DND-41 (cell line): ENCODE data around the gene AP3D1.
"Not testable (repeated sequence)": the region's sequence is repeated elsewhere in the genome, so short reads cannot be mapped to it uniquely, and the experiment has no call there.

ENCODE experiments used
- ATAC-seq: fragments of 200-7000 bp; cut with Tn5 transposase; 3 replicates; pipeline ENCODE4 v1.9.1; 2021; ENCODE audit warnings: low read depth; ENCODE audit not compliant: insufficient read depth
- DNase-seq: peaks from one replicate; pipeline ENCODE4 v3.0.0-alpha.2; 2020
- H2AFZ ChIP-seq: 2 replicates; pipeline ENCODE4 v1.6.0; 2012; ENCODE audit warnings: low read depth, low read length
- H3K27ac ChIP-seq: 2 replicates; pipeline ENCODE4 v1.5.1; 2012; ENCODE audit warnings: low read length, inconsistent platforms
- H3K27me3 ChIP-seq: fragments of 200-600 bp; sonication (generic); 2 replicates; pipeline ENCODE4 v1.6.0; 2012; ENCODE audit warnings: low read length, mild to moderate bottlenecking, inconsistent platforms; ENCODE audit not compliant: insufficient read depth, poor library complexity
- H3K36me3 ChIP-seq: 2 replicates; pipeline ENCODE4 v1.5.1; 2012; ENCODE audit warnings: low read length, inconsistent platforms; ENCODE audit not compliant: insufficient read depth
- H3K4me1 ChIP-seq: 2 replicates; pipeline ENCODE4 v1.5.1; 2012; ENCODE audit warnings: mild to moderate bottlenecking, low read length; ENCODE audit not compliant: insufficient read depth
- H3K4me2 ChIP-seq: 2 replicates; pipeline ENCODE4 v1.6.0; 2012; ENCODE audit warnings: mild to moderate bottlenecking, moderate library complexity, low read length, inconsistent platforms; ENCODE audit not compliant: insufficient read depth
- H3K4me3 ChIP-seq, 2 experiments: fragments of 200-600 bp in 1 of 2; shearing (Covaris generic) in 1 of 2; 2 replicates each; pipeline ENCODE4 v1.5.1; 2012 to 2016; ENCODE audit warnings: inconsistent platforms in 2 of 2, low read length in 2 of 2, mild to moderate bottlenecking in 2 of 2, low read depth in 1 of 2, moderate library complexity in 1 of 2
- H3K79me2 ChIP-seq: 2 replicates; pipeline ENCODE4 v1.6.0; 2012; ENCODE audit warnings: low read length, inconsistent platforms; ENCODE audit not compliant: insufficient read depth
- H3K9ac ChIP-seq: 2 replicates; pipeline ENCODE4 v1.6.0; 2012; ENCODE audit warnings: low read depth, mild to moderate bottlenecking, inconsistent platforms, low read length, moderate library complexity
- H3K9me3 ChIP-seq: 2 replicates; pipeline ENCODE4 v1.5.1; 2012; ENCODE audit warnings: low read length, moderate library complexity, mild to moderate bottlenecking, inconsistent platforms; ENCODE audit not compliant: insufficient read depth, severe bottlenecking
- H4K20me1 ChIP-seq: 2 replicates; pipeline ENCODE4 v1.6.0; 2012; ENCODE audit warnings: low read length; ENCODE audit not compliant: insufficient read depth
- EZH2 ChIP-seq: IDR thresholded peaks from 3 replicates; pipeline ENCODE4 v1.6.1; 2012; ENCODE audit warnings: borderline replicate concordance, low read depth, mild to moderate bottlenecking, moderate library complexity, low read length, inconsistent platforms; ENCODE audit not compliant: severe bottlenecking
- TF ChIP-seq, protein P1 (sequence below): IDR thresholded peaks from 2 replicates; pipeline ENCODE4 v1.5.1; 2012; ENCODE audit warnings: borderline replicate concordance, low read length, moderate library complexity, mild to moderate bottlenecking; ENCODE audit not compliant: poor library complexity, severe bottlenecking; ENCODE audit errors: extremely low read depth

Gene AP3D1

DNA sequence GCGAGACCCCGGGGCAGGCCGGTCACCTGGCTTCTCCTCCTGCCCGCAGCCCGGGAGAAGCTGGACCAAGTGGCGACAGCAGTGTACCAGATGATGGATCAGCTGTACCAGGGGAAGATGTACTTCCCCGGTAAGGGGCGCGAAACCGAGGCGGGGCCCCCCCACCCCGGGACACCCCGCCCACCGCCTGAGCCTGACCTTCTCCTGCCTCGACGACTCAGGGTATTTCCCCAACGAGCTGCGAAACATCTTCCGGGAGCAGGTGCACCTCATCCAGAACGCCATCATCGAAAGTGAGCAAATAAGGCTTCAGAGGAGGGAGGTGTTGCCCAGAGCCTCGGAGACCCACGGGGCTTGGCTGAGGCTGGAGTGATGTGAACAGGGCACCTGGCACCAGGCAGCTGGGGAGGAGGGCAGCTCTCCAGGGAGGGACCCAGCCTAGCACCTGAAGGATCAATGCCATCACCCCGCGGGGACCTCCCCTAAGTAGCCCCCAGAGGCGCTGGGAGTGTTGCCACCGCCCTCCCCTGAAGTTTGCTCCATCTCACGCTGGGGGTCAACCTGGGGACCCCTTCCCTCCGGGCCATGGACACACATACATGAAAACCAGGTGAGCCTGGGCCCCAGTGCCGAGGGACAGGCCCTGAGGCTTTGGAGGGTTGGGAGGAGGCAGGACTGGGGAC is 54.0 kb downstream of the AP3D1 start:
- TF ChIP-seq, protein P1, sequence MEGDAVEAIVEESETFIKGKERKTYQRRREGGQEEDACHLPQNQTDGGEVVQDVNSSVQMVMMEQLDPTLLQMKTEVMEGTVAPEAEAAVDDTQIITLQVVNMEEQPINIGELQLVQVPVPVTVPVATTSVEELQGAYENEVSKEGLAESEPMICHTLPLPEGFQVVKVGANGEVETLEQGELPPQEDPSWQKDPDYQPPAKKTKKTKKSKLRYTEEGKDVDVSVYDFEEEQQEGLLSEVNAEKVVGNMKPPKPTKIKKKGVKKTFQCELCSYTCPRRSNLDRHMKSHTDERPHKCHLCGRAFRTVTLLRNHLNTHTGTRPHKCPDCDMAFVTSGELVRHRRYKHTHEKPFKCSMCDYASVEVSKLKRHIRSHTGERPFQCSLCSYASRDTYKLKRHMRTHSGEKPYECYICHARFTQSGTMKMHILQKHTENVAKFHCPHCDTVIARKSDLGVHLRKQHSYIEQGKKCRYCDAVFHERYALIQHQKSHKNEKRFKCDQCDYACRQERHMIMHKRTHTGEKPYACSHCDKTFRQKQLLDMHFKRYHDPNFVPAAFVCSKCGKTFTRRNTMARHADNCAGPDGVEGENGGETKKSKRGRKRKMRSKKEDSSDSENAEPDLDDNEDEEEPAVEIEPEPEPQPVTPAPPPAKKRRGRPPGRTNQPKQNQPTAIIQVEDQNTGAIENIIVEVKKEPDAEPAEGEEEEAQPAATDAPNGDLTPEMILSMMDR = no peak
- TF ChIP-seq EZH2 = no peak
- Histone ChIP-seq H3K36me3 (peaks cover 65% of the 10 kb centered on the region), H3K27ac (peak overlapping the region; percentile 33; the same call in 1 of the 2 replicates), H3K9ac (peak overlapping the region; percentile 55), H3K27me3 (no peaks in the 10 kb centered on the region), H3K4me2 (peak overlapping the region; percentile 95), H3K4me3 (peak overlapping the region; percentile 23 to 61; a peak in 3 of 4 replicates), H3K79me2 (peaks cover 43% of the 10 kb centered on the region), H3K9me3 (no peaks in the 10 kb centered on the region), H2AFZ (peak overlapping the region; percentile 71), H4K20me1 (peaks cover 35% of the 10 kb centered on the region), H3K4me1 (peaks cover 41% of the 10 kb centered on the region)
- ATAC-seq = no peak
- no peak for DNase-seq

DNA sequence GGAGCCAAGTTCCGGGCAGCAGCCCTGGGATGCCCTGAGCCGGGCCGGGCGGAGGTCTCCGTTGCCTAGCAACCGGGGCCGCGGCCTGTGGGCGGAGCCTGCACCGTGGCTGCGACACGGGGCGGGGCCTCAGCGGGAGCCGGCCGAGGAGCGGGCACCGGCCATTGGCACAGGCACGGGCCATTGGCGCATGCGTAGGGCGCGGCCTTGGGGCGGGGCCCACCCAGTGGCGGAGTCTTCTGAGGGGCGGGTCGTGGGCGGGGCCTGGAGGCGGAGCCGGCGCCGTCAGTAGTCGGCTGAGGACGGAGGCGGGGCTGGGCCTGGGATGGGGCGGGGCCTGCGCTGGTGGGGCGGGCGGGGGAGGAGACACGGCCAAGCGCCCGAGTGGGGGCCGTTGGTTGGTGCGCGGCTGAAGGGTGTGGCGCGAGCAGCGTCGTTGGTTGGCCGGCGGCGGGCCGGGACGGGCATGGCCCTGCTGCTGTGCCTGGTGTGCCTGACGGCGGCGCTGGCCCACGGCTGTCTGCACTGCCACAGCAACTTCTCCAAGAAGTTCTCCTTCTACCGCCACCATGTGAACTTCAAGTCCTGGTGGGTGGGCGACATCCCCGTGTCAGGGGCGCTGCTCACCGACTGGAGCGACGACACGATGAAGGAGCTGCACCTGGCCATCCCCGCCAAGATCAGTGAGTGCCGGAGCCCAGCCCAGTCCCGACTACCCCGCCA is 54.7 kb downstream of the AP3D1 start, which contains the start of gene IZUMO4:
TSS of gene IZUMO4 (plus strand) at position 436 of the 723 bp plus-strand sequence. CDS start at position 467, 31 bp downstream.
- ATAC-seq (peak; percentile 87), DNase-seq (peak; percentile 99)
- H3K9ac ChIP-seq = peak within 1 kb of the TSS; percentile 83
- H3K4me2 ChIP-seq = peak within 1 kb of the TSS; percentile 95
- peaks cover 64% of the 10 kb centered on the region for H3K36me3 ChIP-seq
- H3K4me3 ChIP-seq = peak within 1 kb of the TSS; percentile 68 to 96
- H3K27ac ChIP-seq = peak within 1 kb of the TSS; percentile 94
- H4K20me1 ChIP-seq = peaks cover 35% of the 10 kb centered on the region
- no peaks in the 10 kb centered on the region for H3K9me3 ChIP-seq
- TF ChIP-seq EZH2 = no peak
- TF ChIP-seq, protein P1 = peak; percentile 80
- peaks cover 50% of the 10 kb centered on the region for H3K79me2 ChIP-seq
- peaks cover 48% of the 10 kb centered on the region for H3K4me1 ChIP-seq
- H3K27me3 ChIP-seq = no peaks in the 10 kb centered on the region
- H2AFZ ChIP-seq = peak within 1 kb of the TSS; percentile 73

DNA sequence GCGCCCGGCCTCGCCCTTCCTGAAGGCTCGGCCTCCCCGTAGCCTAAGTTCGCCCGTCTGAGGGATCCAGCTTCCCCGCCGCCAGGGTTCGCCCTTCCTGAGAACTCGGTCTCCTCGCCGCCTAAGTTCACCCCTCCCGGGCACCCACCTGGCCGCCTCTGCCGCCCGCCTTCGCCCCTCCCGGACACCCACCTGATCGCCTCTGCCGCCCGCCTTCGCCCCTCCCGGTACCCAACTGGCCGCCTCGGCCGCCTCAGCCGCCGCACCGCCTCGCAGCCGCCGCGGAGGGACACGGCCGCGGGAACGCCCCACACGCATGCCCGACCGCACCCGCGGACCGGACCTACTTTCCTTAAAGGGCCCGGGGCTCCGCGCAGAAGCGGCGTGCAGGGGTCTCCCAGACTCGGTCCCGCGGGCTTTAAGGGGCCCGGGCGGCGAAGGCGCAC is 55.3 kb downstream of the AP3D1 start, which contains the start of gene MOB3A:
TSS of gene MOB3A (minus strand) at position 293 of the 446 bp plus-strand sequence. CDS start 17,766 bp downstream, outside the sequence.
- Histone ChIP-seq H3K36me3 (peaks cover 58% of the 10 kb centered on the region), H3K9ac (peak within 1 kb of the TSS; percentile 83), H3K27me3 (no peaks in the 10 kb centered on the region), H3K4me2 (peak within 1 kb of the TSS; percentile 95), H2AFZ (peak within 1 kb of the TSS; percentile 73), H4K20me1 (peaks cover 31% of the 10 kb centered on the region), H3K4me3 (peak within 1 kb of the TSS; percentile 68 to 96), H3K9me3 (no peaks in the 10 kb centered on the region), H3K79me2 (peaks cover 54% of the 10 kb centered on the region), H3K27ac (peak within 1 kb of the TSS; percentile 94), H3K4me1 (peaks cover 54% of the 10 kb centered on the region)
- DNase-seq (no peak), ATAC-seq (peak; percentile 53)
- no peak for TF ChIP-seq EZH2
- TF ChIP-seq, protein P1 = peak; percentile 58

DNA sequence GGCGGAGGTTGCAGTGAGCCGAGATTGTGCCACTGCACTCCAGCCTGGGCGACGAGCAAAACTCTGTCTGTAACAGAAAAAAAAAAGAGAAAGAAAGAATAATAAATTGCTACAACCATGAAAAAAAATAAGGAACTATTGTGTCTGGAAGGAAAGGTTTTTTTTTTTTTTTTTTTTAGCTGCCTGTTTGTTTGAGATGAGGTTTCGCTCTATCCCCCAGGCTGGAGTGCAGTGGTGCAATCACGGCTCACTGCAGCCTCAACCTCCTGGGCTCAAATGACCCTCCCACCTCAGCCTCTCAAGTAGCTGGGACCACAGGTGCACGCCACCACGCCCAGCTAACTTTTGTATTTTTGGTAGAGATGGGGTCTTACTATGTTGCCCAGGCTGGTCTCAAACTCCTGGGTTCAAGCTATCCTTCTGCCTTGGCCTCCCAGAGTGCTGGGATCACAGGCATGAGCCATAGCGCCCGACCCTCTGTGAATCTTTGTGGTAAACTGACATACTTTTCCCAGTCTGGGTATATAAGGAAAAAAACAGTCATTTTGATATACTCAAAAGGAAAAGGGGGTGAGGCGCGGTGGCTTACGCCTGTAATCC is 59.3 kb downstream of the AP3D1 start:
- DNase-seq, H2AFZ ChIP-seq, ATAC-seq, H3K27me3 ChIP-seq, H4K20me1 ChIP-seq, H3K9me3 ChIP-seq: not testable (repeated sequence)
- Histone ChIP-seq H3K4me1 (peaks cover 81% of the 10 kb centered on the region), H3K36me3 (peaks cover 49% of the 10 kb centered on the region), H3K4me2 (peak overlapping the region; percentile 76), H3K9ac (peak overlapping the region; percentile 83; the same call in 1 of the 2 replicates), H3K27ac (peak overlapping the region; percentile 94), H3K79me2 (peaks cover 89% of the 10 kb centered on the region), H3K4me3 (peak overlapping the region in 1 of 2 experiments; percentile 37; a peak in 1 of 4 replicates)
